Measurements from ENCODE around the gene ACSL5. TPM values are rescaled to one million over a fixed set of nuclear protein-coding genes. Genes with fewer than 3 reads are reported as not detected.
"Not testable (repeated sequence)": the region's sequence is repeated elsewhere in the genome, so short reads cannot be mapped to it uniquely, and the experiment has no call there.

Gene ACSL5
- total RNA-seq, 1 donor = 13.3 TPM

DNA sequence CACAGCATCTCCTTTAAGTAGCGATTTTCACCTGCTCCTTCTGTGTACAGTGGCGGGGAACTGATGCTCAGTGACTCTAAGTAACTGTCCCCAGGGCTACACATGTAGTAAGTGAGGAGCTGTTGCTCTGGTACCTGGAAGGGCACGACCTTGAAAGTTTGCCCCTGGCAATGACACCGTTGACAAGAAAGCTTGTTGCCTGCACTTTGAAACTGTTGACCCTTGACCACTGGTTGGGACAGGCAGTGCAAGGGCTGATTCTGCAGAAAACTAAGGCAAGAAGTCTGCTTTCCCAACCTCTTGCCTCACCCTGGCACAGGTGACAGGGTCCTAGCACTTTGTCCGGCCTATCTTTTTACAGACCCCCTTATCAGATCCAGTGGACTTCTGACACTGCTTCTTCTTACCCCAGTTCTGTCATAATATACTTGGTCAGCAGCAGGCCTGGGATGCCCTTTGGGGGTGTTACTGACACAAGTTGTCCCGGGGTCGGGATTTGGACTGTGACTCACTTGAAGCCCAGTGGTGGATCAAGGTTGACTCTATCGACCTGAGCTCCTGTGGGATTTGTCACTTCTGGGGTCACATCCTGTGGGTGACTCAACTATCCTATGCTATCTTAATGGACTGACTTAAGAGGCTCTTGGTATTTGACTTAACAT is 5.8 kb downstream of the ACSL5 start:
- Histone ChIP-seq H3K4me3 (ENCODE audit: low read length) (no peak overlapping the region), H3K27me3 (ENCODE audit: insufficient read depth, low read length) (no peaks in the 10 kb centered on the region), H3K4me1 (ENCODE audit: insufficient read depth, low read length) (peaks cover 39% of the 10 kb centered on the region), H3K9me3 (ENCODE audit: low read depth, low read length) (no peaks in the 10 kb centered on the region)

DNA sequence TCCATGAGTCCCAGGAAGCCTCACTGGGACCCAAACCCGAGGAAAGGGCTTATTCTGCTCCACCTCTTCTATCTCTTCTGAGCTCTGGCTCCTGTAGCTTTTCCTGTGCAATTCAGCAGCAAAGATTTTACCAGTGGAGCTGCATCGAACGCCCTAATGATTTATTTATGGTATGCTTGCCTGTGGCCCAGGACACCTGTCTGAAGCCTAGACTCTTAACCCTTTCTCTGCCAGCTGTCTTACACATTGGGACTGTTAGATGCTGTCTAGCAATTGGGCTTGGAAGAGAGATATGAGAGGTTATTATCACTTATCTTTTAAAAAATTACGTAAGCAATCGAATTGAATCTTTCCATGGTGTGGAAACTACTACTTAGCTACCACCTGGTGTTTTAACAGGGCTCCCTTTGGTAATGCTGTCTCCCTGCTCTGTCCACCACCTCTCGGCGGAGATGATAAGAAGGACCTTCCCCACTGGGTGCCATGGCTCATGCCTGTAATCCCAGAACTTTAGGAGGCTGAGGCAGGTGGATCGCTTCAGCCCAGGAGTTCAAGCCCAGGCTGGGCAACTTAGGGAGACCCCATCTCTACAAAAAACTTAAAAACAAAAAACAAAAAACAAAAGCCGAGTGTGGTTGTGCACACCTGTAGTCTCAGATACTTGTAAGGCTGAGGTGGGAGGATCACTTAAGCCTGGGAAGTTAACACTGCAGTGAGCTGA is 8.8 kb downstream of the ACSL5 start:
- peaks cover 19% of the 10 kb centered on the region for H3K4me1 ChIP-seq (ENCODE audit: insufficient read depth, low read length)
- no peaks in the 10 kb centered on the region for H3K27me3 ChIP-seq (ENCODE audit: insufficient read depth, low read length)
- H3K4me3 ChIP-seq (ENCODE audit: low read length) = no peak overlapping the region
- H3K9me3 ChIP-seq (ENCODE audit: low read depth, low read length) = no peaks in the 10 kb centered on the region

DNA sequence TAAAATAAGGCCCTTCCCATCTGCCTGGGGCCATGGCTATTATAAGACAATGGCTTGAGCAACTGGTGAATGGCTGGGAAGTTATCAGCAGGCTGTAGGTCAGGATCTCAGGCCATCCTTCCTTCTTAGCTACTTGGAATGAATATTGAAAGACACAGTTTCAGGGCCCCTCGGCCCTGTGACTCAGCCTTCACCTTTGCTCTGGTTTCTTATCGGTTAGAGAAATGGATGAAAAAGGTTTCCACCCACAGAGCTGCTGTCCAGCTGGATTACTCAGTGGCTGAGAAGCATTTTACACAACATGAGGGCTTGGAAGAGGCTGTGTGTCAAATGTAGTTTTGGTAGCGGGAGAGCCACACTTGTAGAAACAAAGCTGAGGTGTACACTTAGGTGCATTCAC is 9.4 kb downstream of the ACSL5 start:
- Histone ChIP-seq H3K4me3 (ENCODE audit: low read length) (no peak overlapping the region), H3K9me3 (ENCODE audit: low read depth, low read length) (no peaks in the 10 kb centered on the region), H3K4me1 (ENCODE audit: insufficient read depth, low read length) (peaks cover 13% of the 10 kb centered on the region), H3K27me3 (ENCODE audit: insufficient read depth, low read length) (no peaks in the 10 kb centered on the region)

DNA sequence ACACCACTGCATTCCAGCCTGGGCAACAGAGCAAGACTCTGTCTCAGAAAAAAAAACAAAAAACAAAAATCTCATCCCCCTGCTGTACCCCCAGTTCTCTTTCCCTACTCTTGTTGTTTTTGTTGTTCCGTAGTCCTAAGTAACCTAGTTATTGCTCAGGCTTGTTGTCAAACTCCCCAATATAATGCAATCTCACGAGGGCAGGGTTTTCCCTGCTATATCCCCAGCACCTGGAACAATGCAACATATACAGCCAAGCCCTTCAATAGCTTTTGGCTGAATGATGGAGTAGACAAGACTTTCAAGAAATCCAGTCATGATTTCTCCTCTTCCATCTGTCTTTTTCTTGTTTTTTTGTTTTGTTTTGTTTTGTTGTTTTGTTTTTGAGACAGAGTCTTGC is 10.2 kb downstream of the ACSL5 start:
- Histone ChIP-seq H3K9me3 (ENCODE audit: low read depth, low read length) (no peaks in the 10 kb centered on the region), H3K4me1 (ENCODE audit: insufficient read depth, low read length) (peaks cover 14% of the 10 kb centered on the region), H3K4me3 (ENCODE audit: low read length) (no peak overlapping the region), H3K27me3 (ENCODE audit: insufficient read depth, low read length) (no peaks in the 10 kb centered on the region)

DNA sequence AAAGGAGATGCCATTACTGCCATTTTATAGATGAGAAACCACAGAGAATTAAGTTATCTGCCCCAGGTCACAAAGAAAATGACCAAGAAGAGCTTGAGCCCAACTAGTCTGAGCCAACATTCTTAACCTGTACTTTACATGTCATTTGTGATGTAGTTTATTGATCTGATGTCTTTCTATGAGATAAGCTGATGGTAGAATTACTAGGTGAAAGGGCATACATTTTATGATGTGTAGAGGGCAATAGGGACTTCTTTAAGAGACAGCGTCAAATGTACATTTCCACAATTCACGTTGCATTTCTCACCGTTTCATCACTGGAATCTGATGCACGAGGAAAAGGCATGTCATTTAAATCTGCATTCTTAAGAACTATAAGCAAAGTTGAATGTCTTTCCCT is 11.3 kb downstream of the ACSL5 start:
- no peak overlapping the region for H3K4me3 ChIP-seq (ENCODE audit: low read length)
- H3K9me3 ChIP-seq (ENCODE audit: low read depth, low read length) = no peaks in the 10 kb centered on the region
- H3K27me3 ChIP-seq (ENCODE audit: insufficient read depth, low read length) = no peaks in the 10 kb centered on the region
- peaks cover 17% of the 10 kb centered on the region for H3K4me1 ChIP-seq (ENCODE audit: insufficient read depth, low read length)

DNA sequence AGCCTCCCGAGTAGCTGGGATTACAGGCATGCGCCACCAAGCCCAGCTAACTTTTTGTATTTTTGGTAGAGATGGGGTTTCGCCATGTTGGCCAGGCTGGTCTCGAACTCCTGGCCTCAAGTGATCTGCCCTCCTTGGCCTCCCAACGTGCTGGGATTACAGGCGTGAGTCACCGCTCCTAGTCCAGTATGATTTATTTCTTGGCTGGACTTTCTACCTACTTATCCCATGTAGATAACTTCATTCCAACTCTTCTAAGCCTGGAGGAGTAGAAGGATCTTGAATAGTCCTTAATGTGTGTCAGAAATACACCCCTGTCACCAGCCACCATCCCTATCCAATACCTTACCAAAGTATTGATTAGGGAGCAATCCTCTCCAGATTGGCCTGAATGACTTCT is 14.1 kb downstream of the ACSL5 start:
- H3K4me3 ChIP-seq (ENCODE audit: low read length); H3K27me3 ChIP-seq (ENCODE audit: insufficient read depth, low read length); H3K9me3 ChIP-seq (ENCODE audit: low read depth, low read length): not testable (repeated sequence)
- H3K4me1 ChIP-seq (ENCODE audit: insufficient read depth, low read length) = peaks cover 18% of the 10 kb centered on the region

DNA sequence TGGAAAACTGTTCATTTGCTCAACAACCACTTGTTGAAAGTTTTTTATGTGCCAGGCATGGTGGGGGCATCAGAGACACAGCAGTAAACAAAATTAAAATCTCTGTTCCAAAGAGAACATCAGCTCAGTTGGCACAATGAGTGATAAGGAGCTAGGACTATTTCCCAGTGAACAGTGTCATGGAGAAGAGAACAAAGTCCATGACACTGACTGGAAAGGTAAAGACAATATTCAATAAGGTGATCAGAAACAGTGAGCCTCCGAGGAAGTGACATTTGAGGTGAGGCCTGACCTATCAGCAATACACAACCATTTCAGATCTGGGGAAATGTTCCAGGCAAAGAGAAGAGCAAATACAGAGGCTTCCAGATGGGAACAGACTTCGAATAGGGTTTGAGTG is 14.6 kb downstream of the ACSL5 start:
- Histone ChIP-seq H3K4me3 (ENCODE audit: low read length) (no peak overlapping the region), H3K4me1 (ENCODE audit: insufficient read depth, low read length) (peaks cover 18% of the 10 kb centered on the region), H3K9me3 (ENCODE audit: low read depth, low read length) (no peaks in the 10 kb centered on the region), H3K27me3 (ENCODE audit: insufficient read depth, low read length) (no peaks in the 10 kb centered on the region)

DNA sequence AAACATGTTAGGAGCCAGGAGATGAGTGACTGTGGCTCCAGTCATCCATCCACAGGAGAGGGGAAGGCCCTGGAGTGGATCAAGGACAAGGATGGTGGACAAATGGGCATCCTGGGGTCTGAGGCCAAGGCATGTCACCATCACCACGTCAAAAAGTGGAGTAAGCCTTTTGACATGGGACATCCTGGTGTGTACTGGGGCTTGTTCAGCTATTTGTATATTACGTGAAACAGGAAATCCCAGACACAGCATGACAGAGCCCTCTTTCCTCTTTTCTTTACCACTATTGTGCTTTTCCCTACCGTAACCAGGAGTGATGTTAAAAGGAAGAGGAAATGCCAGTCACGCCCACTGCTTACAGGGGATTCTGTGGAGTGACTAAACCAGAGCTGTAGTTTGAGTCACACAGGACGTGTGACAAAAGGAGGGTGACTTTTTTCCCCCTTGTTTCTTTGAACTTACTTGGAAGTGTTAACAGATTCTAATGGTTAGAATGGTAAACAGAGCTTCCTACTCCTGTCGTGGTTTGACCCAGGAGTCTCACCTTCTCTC is 15.4 kb downstream of the ACSL5 start:
- Histone ChIP-seq H3K9me3 (ENCODE audit: low read depth, low read length) (no peaks in the 10 kb centered on the region), H3K4me1 (ENCODE audit: insufficient read depth, low read length) (peaks cover 18% of the 10 kb centered on the region), H3K4me3 (ENCODE audit: low read length) (no peak overlapping the region), H3K27me3 (ENCODE audit: insufficient read depth, low read length) (no peaks in the 10 kb centered on the region)

DNA sequence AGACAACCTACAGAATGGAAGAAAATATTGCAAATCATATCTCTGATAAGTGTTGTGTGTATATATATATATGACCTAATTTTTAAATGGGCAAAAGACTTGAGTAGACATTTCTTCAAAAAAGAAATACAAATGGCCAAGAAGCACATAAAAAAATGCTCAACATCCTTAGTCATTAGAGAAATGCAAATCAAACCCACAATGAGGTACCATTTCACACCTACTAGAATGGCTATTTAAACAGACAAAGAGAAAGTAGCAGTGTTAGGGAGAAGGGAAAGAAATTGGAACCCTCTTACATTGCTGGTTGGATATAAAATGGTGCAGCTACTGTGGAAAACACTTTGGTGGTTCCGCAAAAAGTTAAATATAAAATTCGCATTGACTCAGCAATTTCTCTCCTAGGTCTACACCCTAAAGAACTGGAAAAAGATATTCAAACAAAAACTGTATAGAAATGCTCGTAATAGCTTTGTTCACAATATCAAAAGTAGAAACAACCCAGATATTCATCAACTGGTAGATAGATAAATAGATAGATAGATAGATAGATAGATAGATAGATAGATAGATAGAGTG is 16.3 kb downstream of the ACSL5 start:
- Histone ChIP-seq H3K27me3 (ENCODE audit: insufficient read depth, low read length) (no peaks in the 10 kb centered on the region), H3K4me3 (ENCODE audit: low read length) (no peak overlapping the region), H3K9me3 (ENCODE audit: low read depth, low read length) (no peaks in the 10 kb centered on the region), H3K4me1 (ENCODE audit: insufficient read depth, low read length) (peaks cover 18% of the 10 kb centered on the region)

DNA sequence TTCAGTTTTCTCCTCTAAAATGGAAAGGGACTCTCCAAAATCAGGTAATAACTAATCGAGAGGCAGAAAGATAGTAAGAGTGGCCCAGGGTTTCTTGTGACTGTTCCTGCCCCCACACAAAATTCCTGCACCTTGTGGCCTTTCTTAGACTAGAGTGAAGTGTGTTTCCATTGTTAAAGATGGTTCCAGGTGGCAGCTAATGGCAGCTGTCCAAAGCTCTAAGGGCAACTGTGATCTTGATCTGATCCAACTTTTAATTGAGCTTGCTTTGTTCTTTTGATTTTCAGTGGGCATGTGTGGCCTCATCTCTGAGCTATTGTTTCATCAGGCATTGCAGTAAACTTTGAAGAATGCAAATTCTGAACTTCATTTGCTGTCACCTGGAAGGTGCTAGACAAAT is 19.4 kb downstream of the ACSL5 start:
- H3K9me3 ChIP-seq (ENCODE audit: low read depth, low read length) = no peaks in the 10 kb centered on the region
- peaks cover 18% of the 10 kb centered on the region for H3K4me1 ChIP-seq (ENCODE audit: insufficient read depth, low read length)
- no peaks in the 10 kb centered on the region for H3K27me3 ChIP-seq (ENCODE audit: insufficient read depth, low read length)
- H3K4me3 ChIP-seq (ENCODE audit: low read length) = no peak overlapping the region

DNA sequence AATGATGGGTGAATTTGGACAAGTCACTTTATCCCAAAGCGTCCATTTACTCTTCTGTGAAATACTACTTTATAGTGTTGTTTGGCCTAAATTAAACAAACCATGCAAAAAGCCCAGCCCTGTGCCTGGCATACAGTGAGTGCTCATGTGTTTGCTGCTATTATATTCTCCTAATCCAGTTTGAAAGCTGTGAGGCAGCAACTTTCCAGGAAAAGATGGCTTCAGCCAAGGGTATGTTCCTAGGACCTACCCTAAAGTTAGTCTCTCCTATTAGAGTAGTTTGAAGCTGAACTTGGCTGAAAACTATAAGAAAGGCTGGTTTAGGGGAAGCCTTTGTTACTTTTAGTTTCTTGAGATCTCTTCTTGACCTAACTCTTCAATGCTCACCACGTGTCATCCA is 19.9 kb downstream of the ACSL5 start:
- H3K4me3 ChIP-seq (ENCODE audit: low read length) = no peak overlapping the region
- H3K4me1 ChIP-seq (ENCODE audit: insufficient read depth, low read length) = peaks cover 14% of the 10 kb centered on the region
- no peaks in the 10 kb centered on the region for H3K9me3 ChIP-seq (ENCODE audit: low read depth, low read length)
- H3K27me3 ChIP-seq (ENCODE audit: insufficient read depth, low read length) = no peaks in the 10 kb centered on the region

DNA sequence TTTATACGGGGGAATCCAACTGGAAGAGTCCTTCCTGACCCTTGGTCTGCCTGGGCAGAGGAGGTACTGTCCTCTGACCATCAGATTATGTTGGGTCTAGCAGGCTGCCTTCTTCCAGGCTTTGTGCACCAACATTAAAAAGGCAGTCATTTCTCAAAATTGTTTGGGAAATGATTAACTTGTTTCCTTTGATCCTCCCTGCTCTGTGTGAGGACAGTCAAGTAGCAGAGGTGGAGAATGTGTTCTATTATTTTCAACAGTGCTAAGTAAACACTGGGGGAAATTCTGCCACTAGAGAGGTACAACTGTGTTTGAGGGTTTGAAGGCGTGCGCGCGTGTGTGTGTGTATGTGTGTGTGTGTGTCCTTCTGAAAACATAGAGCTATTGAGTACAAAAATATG is 20.6 kb downstream of the ACSL5 start:
- Histone ChIP-seq H3K4me3 (ENCODE audit: low read length) (no peak overlapping the region), H3K4me1 (ENCODE audit: insufficient read depth, low read length) (peaks cover 8% of the 10 kb centered on the region), H3K27me3 (ENCODE audit: insufficient read depth, low read length) (no peaks in the 10 kb centered on the region), H3K9me3 (ENCODE audit: low read depth, low read length) (no peaks in the 10 kb centered on the region)

DNA sequence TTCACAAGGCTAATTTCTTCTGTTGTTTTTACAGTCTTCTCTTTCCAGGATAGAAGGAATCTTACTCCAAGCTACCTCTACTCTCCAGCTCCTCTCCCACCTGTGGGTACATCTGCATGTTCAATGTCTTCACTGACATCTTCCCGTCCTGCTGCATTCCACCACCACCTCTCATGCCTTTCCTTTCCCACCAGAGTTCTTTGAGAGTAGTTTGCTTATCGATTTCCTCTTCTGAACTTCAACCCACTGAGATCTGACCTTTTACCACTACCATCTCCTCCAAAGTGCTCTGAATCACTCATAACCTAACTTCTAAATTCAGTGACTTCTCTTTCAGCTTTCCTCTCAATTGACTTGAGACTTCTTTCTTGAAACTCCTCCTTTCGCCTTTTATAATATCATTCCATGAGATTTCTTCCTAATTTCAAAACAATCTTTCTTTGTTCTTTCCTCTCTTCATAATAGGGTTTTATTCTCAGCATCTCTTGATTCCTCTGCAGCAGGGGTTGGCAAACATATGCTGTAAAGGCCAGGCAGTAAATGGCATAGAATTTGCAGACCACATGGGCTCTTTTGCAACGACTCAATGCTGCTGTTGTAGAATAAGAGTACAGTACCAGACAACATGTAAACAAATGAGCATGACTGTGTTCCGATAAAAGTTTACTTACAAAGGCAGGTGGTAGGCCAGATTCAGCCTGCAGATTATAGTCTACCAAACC is 22.1 kb downstream of the ACSL5 start:
- H3K9me3 ChIP-seq (ENCODE audit: low read depth, low read length) = no peaks in the 10 kb centered on the region
- H3K4me1 ChIP-seq (ENCODE audit: insufficient read depth, low read length) = no peaks in the 10 kb centered on the region
- no peaks in the 10 kb centered on the region for H3K27me3 ChIP-seq (ENCODE audit: insufficient read depth, low read length)
- H3K4me3 ChIP-seq (ENCODE audit: low read length) = no peak overlapping the region

DNA sequence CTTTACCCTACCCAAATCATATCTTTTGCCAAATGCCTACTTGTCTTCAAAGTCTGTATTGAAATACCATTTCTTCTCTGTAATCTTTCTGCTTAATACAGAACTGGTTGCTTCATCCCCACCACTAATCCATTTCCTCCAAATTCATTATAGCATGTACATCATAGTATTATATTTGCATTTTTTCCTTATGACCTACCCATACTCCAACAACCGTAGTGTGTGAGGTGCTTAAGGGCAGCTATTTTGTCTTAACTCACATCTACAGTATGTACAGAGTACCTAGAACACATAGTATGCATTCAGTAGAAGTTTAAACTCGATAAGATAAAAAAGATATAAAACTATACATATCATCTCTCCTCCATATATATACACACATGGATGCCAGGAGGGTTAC is 23.7 kb downstream of the ACSL5 start:
- Histone ChIP-seq H3K4me1 (ENCODE audit: insufficient read depth, low read length) (no peaks in the 10 kb centered on the region), H3K27me3 (ENCODE audit: insufficient read depth, low read length) (no peaks in the 10 kb centered on the region), H3K9me3 (ENCODE audit: low read depth, low read length) (no peaks in the 10 kb centered on the region), H3K4me3 (ENCODE audit: low read length) (no peak overlapping the region)

DNA sequence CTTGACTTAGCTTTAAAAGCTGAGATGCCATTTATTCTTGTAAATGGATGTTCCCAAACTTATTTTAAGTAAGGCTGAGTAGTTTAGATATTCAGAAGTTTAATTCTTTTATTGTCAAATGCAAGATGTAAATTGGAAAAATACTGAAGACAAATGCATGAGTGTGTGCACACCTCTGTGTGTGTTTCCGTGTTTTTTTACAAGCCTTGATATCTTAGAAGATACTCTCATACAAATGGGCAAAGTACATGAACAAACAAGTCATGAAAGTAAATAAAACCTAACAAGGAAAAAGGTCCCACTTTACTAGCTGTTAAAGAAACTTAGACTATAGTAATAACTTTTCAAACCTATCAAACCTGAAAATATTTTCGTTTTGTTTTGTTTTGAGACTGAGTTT is 29.0 kb downstream of the ACSL5 start:
- Histone ChIP-seq H3K4me1 (ENCODE audit: insufficient read depth, low read length) (no peaks in the 10 kb centered on the region), H3K4me3 (ENCODE audit: low read length) (no peak overlapping the region)

More for the DNA sequence above, 29.0 kb downstream of the ACSL5 start:
- no peaks in the 10 kb centered on the region for H3K9me3 ChIP-seq (ENCODE audit: low read depth, low read length)
- H3K27me3 ChIP-seq (ENCODE audit: insufficient read depth, low read length) = no peaks in the 10 kb centered on the region

Data from mononuclear cell (primary cell).